A549 (cell line): Measurements from ENCODE around the gene SCNN1B. TPM values are rescaled to one million over a fixed set of nuclear protein-coding genes. Genes with fewer than 3 reads are reported as not detected.

Experiments
- ATAC-seq, 2 experiments: fragments of 200-7000 bp in 1 of 2; fragments of >200 bp in 1 of 2; cut with Nextera tagmentation in 1 of 2; cut with Tn5 transposase in 1 of 2; 3 replicates each; pipeline versions ENCODE4 v1.8.0 to v1.9.1; 2018 to 2020; ENCODE audit warnings: mild to moderate bottlenecking in 1 of 2, moderate library complexity in 1 of 2
- CTCF ChIA-PET: fragments of 300-600 bp; sonication (Branson Sonifier 250); formaldehyde crosslinking; extraction: SDS; loops from one replicate; lab custom pipeline; 2021; ENCODE audit warnings: antibody characterized with exemption, inconsistent platforms; lab: Yijun Ruan, JAX
- POLR2A ChIA-PET: fragments of 350-600 bp; formaldehyde crosslinking; extraction: SDS; loops from one replicate; lab custom pipeline; 2021; ENCODE audit warnings: antibody characterized with exemption, inconsistent platforms; lab: Yijun Ruan, JAX
- DNase-seq, 2 experiments: peaks; one replicate each; pipeline versions ENCODE4 v3.0.0 to v3.0.0-alpha.2; 2011 to 2016; ENCODE audit warnings: low read depth in 1 of 2, low spot score in 1 of 2
- FAIRE-seq: peaks from 2 replicates; lab custom pipeline; 2011; peaks lifted over from hg19 to GRCh38; lab: Jason Lieb, UNC
- H3K27ac ChIP-seq, 2 experiments: fragments of >200 bp; sonication (Bioruptor Twin); formaldehyde crosslinking; 3 replicates each; pipeline ENCODE4 v1.5.1; 2016 to 2017
- H3K4me1 ChIP-seq: fragments of >200 bp; sonication (Bioruptor Twin); formaldehyde crosslinking; 3 replicates; pipeline ENCODE4 v1.6.1; 2016
- H3K4me2 ChIP-seq: fragments of >200 bp; sonication (Bioruptor Twin); formaldehyde crosslinking; 3 replicates; pipeline ENCODE4 v1.6.1; 2016
- H3K4me3 ChIP-seq: fragments of >200 bp; sonication (Bioruptor Twin); formaldehyde crosslinking; 3 replicates; pipeline ENCODE4 v1.5.1; 2016
- H3K9me3 ChIP-seq: fragments of >200 bp; sonication (Bioruptor Twin); formaldehyde crosslinking; 3 replicates; pipeline ENCODE4 v1.6.1; 2016
- CBX2 ChIP-seq: fragments of 200-600 bp; sonication (generic); IDR thresholded peaks from 2 replicates; pipeline ENCODE4 v1.6.1; 2016; ENCODE audit warnings: low read depth, mild to moderate bottlenecking, borderline replicate concordance
- CBX8 ChIP-seq: fragments of 200-600 bp; sonication (generic); IDR thresholded peaks from 2 replicates; pipeline ENCODE4 v1.6.1; 2016
- CEBPB ChIP-seq, 2 experiments: fragments of >200 bp in 1 of 2; sonication (Bioruptor Twin) in 1 of 2; formaldehyde crosslinking in 1 of 2; IDR thresholded peaks; 2 replicates each; pipeline ENCODE4 v1.6.1; 2012 to 2016
- EHMT2 ChIP-seq: fragments of 200-600 bp; sonication (generic); IDR thresholded peaks from 2 replicates; pipeline ENCODE4 v1.6.1; 2016; ENCODE audit warnings: antibody characterized with exemption, low read depth, mild to moderate bottlenecking, moderate library complexity
- GATA3 ChIP-seq: IDR thresholded peaks from 2 replicates; pipeline ENCODE4 v1.6.1; 2012; ENCODE audit warnings: borderline replicate concordance
- HDAC2 ChIP-seq: fragments of 200-600 bp; sonication (generic); IDR thresholded peaks from 2 replicates; pipeline ENCODE4 v1.6.1; 2016
- HEYL ChIP-seq: fragments of 250-450 bp; sonication (Bioruptor Pico); IDR thresholded peaks from 2 replicates; pipeline ENCODE4 v1.8.0; 2021; ENCODE audit warnings: mild to moderate bottlenecking, moderate library complexity
- KDM5A ChIP-seq: fragments of 200-600 bp; sonication (generic); IDR thresholded peaks from 2 replicates; pipeline ENCODE4 v1.6.1; 2016; ENCODE audit warnings: antibody characterized with exemption, mild to moderate bottlenecking
- MAZ ChIP-seq: fragments of 150-350 bp; IDR thresholded peaks from 2 replicates; pipeline ENCODE4 v1.6.1; 2014; ENCODE audit warnings: antibody characterized with exemption, low read depth, low read length, borderline replicate concordance
- MYC ChIP-seq: IDR thresholded peaks from 2 replicates; pipeline ENCODE4 v1.6.1; 2012; ENCODE audit warnings: mild to moderate bottlenecking, inconsistent platforms, low read length, improper control_type of control experiment, borderline replicate concordance
- NFE2L2 ChIP-seq: fragments of 150-350 bp; conservative IDR thresholded peaks from 2 replicates; pipeline ENCODE4 v1.6.1; 2014; ENCODE audit warnings: low read length
- NR3C1 ChIP-seq: fragments of >200 bp; sonication (Bioruptor Twin); formaldehyde crosslinking; IDR thresholded peaks from 3 replicates; pipeline ENCODE4 v1.6.1; 2017
- POLR2A ChIP-seq: IDR thresholded peaks from 2 replicates; pipeline ENCODE4 v1.6.1; 2012; ENCODE audit warnings: mild to moderate bottlenecking, low read length
- POLR2AphosphoS2 ChIP-seq: conservative IDR thresholded peaks from 2 replicates; pipeline ENCODE4 v1.6.1; 2012; ENCODE audit warnings: low read length, improper control_type of control experiment, inconsistent platforms
- RARB ChIP-seq: fragments of 250-450 bp; sonication (Bioruptor Pico); IDR thresholded peaks from 2 replicates; pipeline ENCODE4 v1.8.0; 2021; ENCODE audit warnings: mild to moderate bottlenecking, moderate library complexity
- RCOR1 ChIP-seq: fragments of 150-350 bp; IDR thresholded peaks from 2 replicates; pipeline ENCODE4 v1.6.1; 2014; ENCODE audit warnings: antibody characterized with exemption, low read length, low read depth
- RNF2 ChIP-seq: fragments of 200-600 bp; sonication (generic); IDR thresholded peaks from 2 replicates; pipeline ENCODE4 v1.6.1; 2016; ENCODE audit warnings: low read depth, mild to moderate bottlenecking, antibody characterized with exemption, moderate library complexity, borderline replicate concordance
- SMC3 ChIP-seq: fragments of >200 bp; sonication (Bioruptor Twin); formaldehyde crosslinking; IDR thresholded peaks from 3 replicates; pipeline ENCODE4 v1.6.1; 2018; ENCODE audit warnings: inconsistent platforms
- SREBF2 ChIP-seq: fragments of 450-650 bp; IDR thresholded peaks from 2 replicates; pipeline ENCODE4 v1.6.1; 2014; ENCODE audit warnings: mild to moderate bottlenecking, moderate library complexity
- WGBS: methylation state at CpG from one replicate; pipeline ENCODE4 v1.1.6; 2017; ENCODE audit errors: missing lambda C conversion rate; 5-methylcytosine and 5-hydroxymethylcytosine counted together
- polyA plus RNA-seq, 4 experiments: library from polyadenylated mRNA; depleted of rRNA in 3 of 4; stranded (reverse); fragments of >200 nt; fragmentation: RNase III in 1 of 4; extraction: RNeasy Plus Mini Kit Qiagen cat#74134 plus additional on column Dnase treatment in 1 of 4; gene quantifications; 2 replicates in 3 of 4; 3 replicates in 1 of 4; pipeline ENCODE4 v1.2.3, GENCODE V29; 2011 to 2017
- TF ChIP-seq, protein P1 (sequence below): fragments of >200 bp; sonication (Bioruptor Twin); formaldehyde crosslinking; IDR thresholded peaks from 2 replicates; pipeline ENCODE4 v1.6.1; 2016
- TF ChIP-seq, protein P2 (sequence below): fragments of >200 bp; sonication (Bioruptor Twin); formaldehyde crosslinking; IDR thresholded peaks from 3 replicates; pipeline ENCODE4 v1.6.1; 2016
- TF ChIP-seq, protein P3 (sequence below): fragments of 450-650 bp; IDR thresholded peaks from 2 replicates; pipeline ENCODE4 v1.6.1; 2014; ENCODE audit warnings: antibody characterized with exemption

SCNN1B gene
- polyA plus RNA-seq, 2 of the 4 experiments (the other 2 are of a cell fraction): 0.25 TPM; not detected in 1

DNA sequence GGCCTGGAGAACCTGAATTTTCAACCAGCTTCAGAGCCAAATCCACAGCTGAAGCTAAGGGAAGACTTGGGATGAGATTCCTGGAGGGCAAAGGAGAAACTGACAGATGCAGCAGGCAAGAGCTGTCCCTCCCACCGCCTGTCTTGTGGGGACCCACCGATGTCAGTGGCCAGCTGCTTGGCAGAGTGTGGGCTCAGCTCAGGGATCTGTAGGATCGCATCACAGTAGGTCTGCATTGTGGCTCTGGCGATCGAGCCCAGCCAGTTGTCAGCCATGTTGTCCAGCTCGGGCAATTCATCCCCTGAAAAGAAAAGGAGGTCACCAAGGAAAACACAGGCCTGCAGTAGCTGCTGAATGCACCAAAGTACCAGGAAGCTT lies 90.1 kb downstream of the SCNN1B start:
- FAIRE-seq: no peak
- DNase-seq: no peak
- H3K4me1 ChIP-seq: no peaks in the 10 kb centered on the region
- ChIA-PET POLR2A (interaction anchor here (0.9 kb wide), 1 partner anchor 165 kb away, joined by 3 read pairs; the partner anchor contains the start of genes EARS2 and UBFD1), CTCF (interaction anchor here (0.9 to 4.7 kb wide), 4 partner anchors 12 to 210 kb away, joined by 3 to 23 read pairs (median 4); no protein-coding TSS in a partner anchor)
- no peak overlapping the region for H3K27ac ChIP-seq
- 88% methylated on average over 6 of the region's 6 CpGs for WGBS
- TF ChIP-seq NFE2L2: no peak
- TF ChIP-seq SREBF2: no peak
- TF ChIP-seq POLR2A: no peak
- no peak for TF ChIP-seq SMC3
- no peak for TF ChIP-seq CBX2
- TF ChIP-seq, protein P1, sequence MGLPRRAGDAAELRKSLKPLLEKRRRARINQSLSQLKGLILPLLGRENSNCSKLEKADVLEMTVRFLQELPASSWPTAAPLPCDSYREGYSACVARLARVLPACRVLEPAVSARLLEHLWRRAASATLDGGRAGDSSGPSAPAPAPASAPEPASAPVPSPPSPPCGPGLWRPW: no peak
- TF ChIP-seq EHMT2: no peak
- no peak for TF ChIP-seq KDM5A
- TF ChIP-seq GATA3: no peak
- no peak for TF ChIP-seq RCOR1
- no peak for TF ChIP-seq NR3C1
- no peak for TF ChIP-seq CBX8
- no peak for TF ChIP-seq CEBPB (IDR thresholded peaks at IDR 0.05)
- TF ChIP-seq HEYL: no peak
- no peak for TF ChIP-seq MAZ
- no peak for ATAC-seq
- no peaks in the 10 kb centered on the region for H3K9me3 ChIP-seq
- no peak overlapping the region for H3K4me2 ChIP-seq
- no peak overlapping the region for H3K4me3 ChIP-seq

DNA sequence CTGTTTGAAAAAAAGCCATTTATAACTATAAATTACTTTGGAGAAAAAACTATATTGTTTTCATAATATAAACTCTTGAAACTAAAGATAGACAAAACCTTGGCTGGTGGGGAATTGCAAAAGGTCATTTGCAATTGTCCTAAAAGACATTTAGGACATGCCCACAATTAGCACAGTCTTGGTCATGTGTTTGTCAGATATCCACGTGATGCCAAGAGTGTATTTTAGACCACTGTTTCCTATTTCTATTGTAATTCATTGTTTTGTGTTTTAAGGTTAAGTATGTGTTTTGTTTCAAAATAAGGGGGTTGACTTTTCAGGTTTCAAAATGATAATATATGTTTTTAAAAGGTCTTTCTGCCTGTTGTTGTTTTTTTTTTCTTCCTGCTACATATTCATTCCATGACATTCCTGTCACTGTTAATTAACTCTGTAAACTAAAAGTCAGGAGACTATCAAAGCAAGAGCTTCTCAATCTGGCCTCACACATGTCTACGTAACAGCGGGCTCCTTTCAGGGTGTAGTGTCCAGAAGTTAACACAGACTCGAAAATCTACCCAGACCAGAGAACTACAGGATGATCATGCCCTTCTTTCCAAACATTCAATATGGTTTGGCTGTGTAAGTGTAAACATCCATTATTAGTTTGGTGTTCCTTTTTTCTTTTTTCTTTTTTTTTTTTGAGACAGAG lies 92.2 kb downstream of the SCNN1B start:
- Histone ChIP-seq H3K27ac (no peak overlapping the region), H3K4me3 (no peak overlapping the region), H3K4me1 (no peaks in the 10 kb centered on the region), H3K4me2 (no peak overlapping the region), H3K9me3 (no peaks in the 10 kb centered on the region)
- 90% methylated on average over 4 of the region's 4 CpGs for WGBS
- FAIRE-seq (no peak), DNase-seq (no peak), ATAC-seq (no peak)
- ChIA-PET POLR2A (no interaction called here), CTCF (interaction anchor here (0.9 to 4.7 kb wide), 4 partner anchors 24 to 212 kb away, joined by 3 to 23 read pairs (median 4); partner anchors contain the start of gene SCNN1G)
- TF ChIP-seq, protein P2, sequence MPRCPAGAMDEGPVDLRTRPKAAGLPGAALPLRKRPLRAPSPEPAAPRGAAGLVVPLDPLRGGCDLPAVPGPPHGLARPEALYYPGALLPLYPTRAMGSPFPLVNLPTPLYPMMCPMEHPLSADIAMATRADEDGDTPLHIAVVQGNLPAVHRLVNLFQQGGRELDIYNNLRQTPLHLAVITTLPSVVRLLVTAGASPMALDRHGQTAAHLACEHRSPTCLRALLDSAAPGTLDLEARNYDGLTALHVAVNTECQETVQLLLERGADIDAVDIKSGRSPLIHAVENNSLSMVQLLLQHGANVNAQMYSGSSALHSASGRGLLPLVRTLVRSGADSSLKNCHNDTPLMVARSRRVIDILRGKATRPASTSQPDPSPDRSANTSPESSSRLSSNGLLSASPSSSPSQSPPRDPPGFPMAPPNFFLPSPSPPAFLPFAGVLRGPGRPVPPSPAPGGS: no peak
- TF ChIP-seq RARB (CRISPR knock-in tag): no peak

DNA sequence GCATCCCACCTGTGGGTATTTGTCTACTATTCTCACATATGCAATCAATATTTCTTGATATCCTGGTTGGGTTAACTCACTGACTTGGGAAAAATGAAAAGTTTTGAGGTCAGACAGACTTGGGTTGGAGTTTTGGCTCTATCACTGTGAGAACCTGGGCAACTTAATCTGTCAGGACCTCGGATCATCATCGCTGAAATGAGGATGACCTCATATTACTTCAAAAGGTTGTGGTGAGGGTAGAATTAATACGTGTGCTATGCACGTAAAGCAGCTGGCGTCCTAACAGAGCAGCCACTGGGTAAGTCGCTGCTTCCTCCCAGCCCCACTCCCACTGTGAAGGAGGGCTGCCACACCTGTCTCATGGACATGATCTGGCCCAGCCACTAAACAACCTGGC lies 93.6 kb downstream of the SCNN1B start:
- Histone ChIP-seq H3K4me1 (no peaks in the 10 kb centered on the region), H3K4me3 (no peak overlapping the region), H3K9me3 (no peaks in the 10 kb centered on the region), H3K4me2 (no peak overlapping the region)
- DNase-seq (no peak), ATAC-seq (no peak), FAIRE-seq (no peak)
- WGBS: 95% methylated on average over 6 of the region's 6 CpGs
- CTCF ChIA-PET: interaction anchor here (0.8 kb wide), 1 partner anchor 39 kb away, joined by 3 read pairs; no protein-coding TSS in a partner anchor
- TF ChIP-seq EHMT2: no peak
- TF ChIP-seq POLR2AphosphoS2: no peak
- no peak for TF ChIP-seq SREBF2
- no peak for TF ChIP-seq MYC
- no peak for TF ChIP-seq NFE2L2
- TF ChIP-seq, all 56 proteins: peak for 0
- no peak overlapping the region for H3K27ac ChIP-seq
- POLR2A ChIA-PET: no interaction called here

DNA sequence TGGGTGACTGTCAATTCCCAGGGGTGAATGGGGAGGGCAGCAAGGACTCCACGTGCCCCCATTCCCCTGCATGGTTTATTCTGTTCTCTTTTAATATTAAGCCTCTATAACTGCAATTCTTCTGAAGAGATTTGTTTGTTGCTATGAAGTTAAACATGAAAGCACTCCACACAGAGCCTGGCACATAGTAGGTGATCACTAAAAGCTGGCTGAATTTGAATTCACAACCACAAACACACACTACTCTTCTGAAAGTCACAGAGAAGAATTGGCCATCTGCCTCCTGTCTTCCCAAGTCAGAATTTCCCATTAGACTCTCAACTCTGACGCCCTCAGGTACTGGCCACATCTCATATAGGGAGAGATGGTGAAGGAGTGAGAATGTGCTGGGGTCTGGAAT lies 95.4 kb downstream of the SCNN1B start:
- no peaks in the 10 kb centered on the region for H3K9me3 ChIP-seq
- H3K4me2 ChIP-seq: no peak overlapping the region
- CTCF ChIA-PET: no interaction called here
- no peak for TF ChIP-seq NR3C1
- TF ChIP-seq RNF2: no peak
- TF ChIP-seq, protein P3, sequence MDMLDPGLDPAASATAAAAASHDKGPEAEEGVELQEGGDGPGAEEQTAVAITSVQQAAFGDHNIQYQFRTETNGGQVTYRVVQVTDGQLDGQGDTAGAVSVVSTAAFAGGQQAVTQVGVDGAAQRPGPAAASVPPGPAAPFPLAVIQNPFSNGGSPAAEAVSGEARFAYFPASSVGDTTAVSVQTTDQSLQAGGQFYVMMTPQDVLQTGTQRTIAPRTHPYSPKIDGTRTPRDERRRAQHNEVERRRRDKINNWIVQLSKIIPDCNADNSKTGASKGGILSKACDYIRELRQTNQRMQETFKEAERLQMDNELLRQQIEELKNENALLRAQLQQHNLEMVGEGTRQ: no peak
- TF ChIP-seq, protein P2: no peak
- TF ChIP-seq HDAC2: no peak
- TF ChIP-seq, all 56 proteins: peak for 0
- DNase-seq (no peak), FAIRE-seq (no peak), ATAC-seq (no peak)
- WGBS: 95% methylated on average over 2 of the region's 2 CpGs
- Histone ChIP-seq H3K4me1 (no peaks in the 10 kb centered on the region), H3K4me3 (no peak overlapping the region), H3K27ac (no peak overlapping the region)
- POLR2A ChIA-PET: no interaction called here
